Immature natural killer cell (primary cell): ENCODE measurements around the gene ANO2. TPM values are rescaled to one million over a fixed set of nuclear protein-coding genes. Genes with fewer than 3 reads are reported as not detected.

Experiments
- DNase-seq, 3 donors: peaks; one replicate each; pipeline ENCODE4 v3.0.0; 2022; ENCODE audit warnings: mixed read lengths in 1 of 3
- H3K27ac Mint-ChIP-seq, 6 donors: one replicate each; pipeline ENCODE4 v1.8.0; 2020; ENCODE audit warnings: mixed read lengths in 6 of 6, mild to moderate bottlenecking in 5 of 6, inconsistent platforms in 4 of 6, moderate library complexity in 3 of 6
- H3K27me3 Mint-ChIP-seq, 3 donors: one replicate each; pipeline ENCODE4 v1.8.0; 2020 to 2021; ENCODE audit warnings: low read depth in 3 of 3, mild to moderate bottlenecking in 3 of 3, mixed read lengths in 3 of 3, moderate library complexity in 3 of 3, inconsistent platforms in 1 of 3
- H3K36me3 Mint-ChIP-seq, 3 donors: one replicate each; pipeline ENCODE4 v1.8.0; 2020; ENCODE audit warnings: mixed read lengths in 3 of 3, inconsistent platforms in 2 of 3, mild to moderate bottlenecking in 2 of 3
- H3K4me1 Mint-ChIP-seq, 2 donors: one replicate each; pipeline ENCODE4 v1.8.0; 2020; ENCODE audit warnings: inconsistent platforms in 2 of 2, mild to moderate bottlenecking in 2 of 2, mixed read lengths in 2 of 2, moderate library complexity in 1 of 2
- H3K4me3 Mint-ChIP-seq, 5 donors: one replicate each; pipeline ENCODE4 v1.8.0; 2020; ENCODE audit warnings: mild to moderate bottlenecking in 5 of 5, mixed read lengths in 5 of 5, inconsistent platforms in 3 of 5, moderate library complexity in 3 of 5
- H3K9me3 Mint-ChIP-seq, 6 donors: one replicate each; pipeline ENCODE4 v1.8.0; 2020; ENCODE audit warnings: mild to moderate bottlenecking in 6 of 6, mixed read lengths in 6 of 6, inconsistent platforms in 4 of 6, moderate library complexity in 3 of 6
- polyA plus RNA-seq, 3 donors: library from polyadenylated mRNA; unstranded; fragments of 300-500 nt; fragmentation: Illumina TruSeq; gene quantifications; one replicate each; pipeline ENCODE4 v1.2.3, GENCODE V29; 2021

Gene ANO2
- polyA plus RNA-seq, 3 donors from 2014 or later, result not detected

DNA sequence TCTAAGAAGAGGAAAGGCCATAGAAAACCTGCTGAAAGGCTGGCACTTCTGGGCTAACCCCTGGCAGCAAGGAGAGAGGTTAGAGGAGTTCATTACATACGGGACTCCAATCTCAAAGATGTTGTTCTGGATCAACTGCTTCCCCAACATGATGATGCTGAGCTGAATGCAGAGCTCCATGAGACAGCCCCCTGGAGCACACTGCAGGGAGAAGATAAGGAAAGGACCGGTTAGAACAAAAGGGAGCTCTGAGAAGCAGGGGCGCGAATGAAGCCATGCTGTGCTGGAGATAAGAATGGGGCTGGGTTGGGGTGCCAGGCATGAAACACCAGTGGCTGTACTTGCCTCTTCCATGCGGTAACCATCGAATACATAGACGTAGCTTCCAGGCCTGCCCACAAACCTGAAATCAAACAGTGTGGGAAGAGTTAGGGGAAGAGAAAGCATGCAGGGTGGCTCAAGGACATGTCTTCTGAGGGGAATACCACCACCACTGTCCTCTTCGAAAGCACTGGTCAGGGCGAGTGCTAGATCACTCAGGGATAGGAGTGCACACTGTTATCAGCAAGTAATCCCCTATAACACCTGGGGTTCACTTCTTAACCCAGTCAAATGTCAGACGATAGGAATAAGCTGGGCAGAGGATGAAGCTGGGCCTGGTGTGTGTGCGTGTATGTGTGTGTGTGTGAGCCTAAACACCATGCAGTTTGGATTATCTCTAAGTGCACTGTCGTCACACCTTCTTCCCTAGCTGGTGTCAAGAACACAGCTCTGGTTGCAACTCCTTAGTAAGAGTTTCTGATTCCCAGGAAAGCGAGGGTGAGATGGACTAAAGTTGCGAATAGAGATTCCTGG lies 332.3 kb downstream of the ANO2 start:
- Mint-ChIP-seq H3K36me3 (no peaks in the 10 kb centered on the region), H3K4me3 (no peak overlapping the region), H3K27me3 (no peaks in the 10 kb centered on the region), H3K4me1 (no peaks in the 10 kb centered on the region), H3K27ac (no peak overlapping the region), H3K9me3 (no peaks in the 10 kb centered on the region)
- DNase-seq, result no peak

- no peaks in the 10 kb centered on the region for H3K9me3 Mint-ChIP-seq
- no peaks in the 10 kb centered on the region for H3K4me1 Mint-ChIP-seq
- H3K36me3 Mint-ChIP-seq, result no peaks in the 10 kb centered on the region
- no peaks in the 10 kb centered on the region for H3K27me3 Mint-ChIP-seq
- H3K4me3 Mint-ChIP-seq, result no peak overlapping the region
- DNase-seq, result no peak
- H3K27ac Mint-ChIP-seq, result no peak overlapping the region
These were observed 333.9 kb downstream of the ANO2 start for GRCh38 chr12:5611162-5611561.

DNA sequence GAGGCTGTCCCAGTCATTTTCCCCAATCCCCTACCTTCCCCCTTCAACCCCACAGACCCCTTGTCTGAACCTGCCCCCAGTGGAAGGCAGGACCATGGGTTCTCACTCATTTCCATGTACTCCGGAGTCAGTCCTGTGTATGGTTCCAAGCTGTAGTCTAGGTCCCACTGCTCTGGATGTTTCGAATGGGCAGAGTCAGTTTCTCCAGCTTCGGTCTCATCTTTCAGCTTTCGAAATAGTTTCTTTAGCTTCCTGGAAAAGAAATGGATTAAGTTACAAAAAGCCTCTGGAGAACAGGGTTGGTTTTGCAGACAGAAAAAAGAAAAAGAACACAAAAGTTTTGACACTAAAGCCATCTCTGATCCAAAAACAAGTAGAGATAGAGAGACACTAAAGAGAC lies 345.7 kb downstream of the ANO2 start:
- Mint-ChIP-seq H3K4me1 (no peaks in the 10 kb centered on the region), H3K4me3 (no peak overlapping the region), H3K36me3 (no peaks in the 10 kb centered on the region), H3K27me3 (peaks cover 2 to 4% (median 3%) of the 10 kb centered on the region in 3 donors), H3K27ac (no peak overlapping the region), H3K9me3 (no peaks in the 10 kb centered on the region)
- no peak for DNase-seq

GRCh38 chr12:5593998-5594397 lies 351.1 kb downstream of the ANO2 start:
- Mint-ChIP-seq H3K27me3 (peaks cover 2 to 6% (median 4%) of the 10 kb centered on the region in 3 donors), H3K36me3 (no peaks in the 10 kb centered on the region), H3K4me1 (no peaks in the 10 kb centered on the region), H3K9me3 (peaks cover 0 to 2% (median 0%) of the 10 kb centered on the region in 6 donors), H3K27ac (no peak overlapping the region), H3K4me3 (no peak overlapping the region)
- DNase-seq, result no peak

GRCh38 chr12:5593086-5593485 lies 352.0 kb downstream of the ANO2 start:
- no peaks in the 10 kb centered on the region for H3K36me3 Mint-ChIP-seq
- peaks cover 2 to 6% (median 2%) of the 10 kb centered on the region in 3 donors for H3K27me3 Mint-ChIP-seq
- H3K4me3 Mint-ChIP-seq, result no peak overlapping the region

DNA sequence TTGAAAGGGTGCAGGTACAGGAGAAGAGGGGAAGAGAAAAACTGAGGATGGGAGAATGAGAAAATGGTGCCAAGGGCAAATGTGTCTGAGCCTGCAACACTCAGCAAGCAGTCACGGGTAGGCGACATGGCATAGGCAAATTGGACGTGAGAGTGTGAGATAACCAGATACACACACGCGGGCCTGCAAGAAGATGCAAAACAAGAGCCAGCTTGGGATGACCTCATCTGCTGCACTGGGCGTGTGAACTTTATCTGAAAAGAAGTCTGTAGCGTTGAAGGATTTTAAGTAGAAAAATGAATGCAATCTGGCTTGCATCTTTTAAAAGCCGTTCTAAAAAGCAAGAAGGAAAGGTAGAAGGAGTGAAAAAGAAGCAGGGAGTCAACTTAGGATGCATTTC lies 352.7 kb downstream of the ANO2 start:
- no peak for DNase-seq
- Mint-ChIP-seq H3K27ac (no peak overlapping the region), H3K36me3 (no peaks in the 10 kb centered on the region), H3K27me3 (peaks cover 0 to 6% (median 2%) of the 10 kb centered on the region in 3 donors), H3K4me3 (no peak overlapping the region), H3K9me3 (peaks cover 0 to 2% (median 0%) of the 10 kb centered on the region in 6 donors), H3K4me1 (no peaks in the 10 kb centered on the region)

More at GRCh38 chr12:5593086-5593485, 352.0 kb downstream of the ANO2 start:
- no peak for DNase-seq
- Mint-ChIP-seq H3K9me3 (peaks cover 0 to 2% (median 0%) of the 10 kb centered on the region in 6 donors), H3K4me1 (no peaks in the 10 kb centered on the region), H3K27ac (no peak overlapping the region)

DNA sequence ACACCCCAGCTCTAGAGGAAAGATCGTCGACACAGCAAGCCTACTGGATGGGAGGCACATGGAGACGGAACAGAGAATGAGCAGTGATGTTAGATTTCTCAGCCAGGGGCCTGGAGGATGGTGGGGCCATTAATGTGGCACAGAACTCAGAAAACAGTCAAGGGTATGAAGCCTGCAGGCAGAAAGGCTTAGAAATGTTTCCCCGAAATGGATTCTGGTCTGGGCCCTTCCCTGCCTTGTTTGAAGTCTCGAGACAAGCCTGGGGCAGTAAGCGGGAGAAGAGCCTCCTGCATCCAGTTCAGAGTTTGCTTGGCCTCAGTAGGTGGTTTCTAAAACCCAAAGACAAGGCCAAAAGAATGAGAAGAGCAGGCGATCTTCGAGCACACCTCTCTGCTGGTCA lies 354.7 kb downstream of the ANO2 start:
- H3K4me3 Mint-ChIP-seq, result no peak overlapping the region
- H3K27me3 Mint-ChIP-seq, result peaks cover 0 to 6% (median 0%) of the 10 kb centered on the region in 3 donors
- no peaks in the 10 kb centered on the region for H3K36me3 Mint-ChIP-seq
- H3K27ac Mint-ChIP-seq, result no peak overlapping the region
- H3K9me3 Mint-ChIP-seq, result peaks cover 0 to 2% (median 0%) of the 10 kb centered on the region in 6 donors
- H3K4me1 Mint-ChIP-seq, result no peaks in the 10 kb centered on the region
- no peak for DNase-seq

- H3K9me3 Mint-ChIP-seq, result peaks cover 0 to 2% (median 0%) of the 10 kb centered on the region in 6 donors
- H3K27me3 Mint-ChIP-seq, result peaks cover 0 to 10% (median 0%) of the 10 kb centered on the region in 3 donors
- no peaks in the 10 kb centered on the region for H3K36me3 Mint-ChIP-seq
- no peak for DNase-seq
- H3K4me3 Mint-ChIP-seq, result no peak overlapping the region
- no peaks in the 10 kb centered on the region for H3K4me1 Mint-ChIP-seq
- no peak overlapping the region for H3K27ac Mint-ChIP-seq
These were observed 356.0 kb downstream of the ANO2 start for GRCh38 chr12:5589054-5589453.

DNA sequence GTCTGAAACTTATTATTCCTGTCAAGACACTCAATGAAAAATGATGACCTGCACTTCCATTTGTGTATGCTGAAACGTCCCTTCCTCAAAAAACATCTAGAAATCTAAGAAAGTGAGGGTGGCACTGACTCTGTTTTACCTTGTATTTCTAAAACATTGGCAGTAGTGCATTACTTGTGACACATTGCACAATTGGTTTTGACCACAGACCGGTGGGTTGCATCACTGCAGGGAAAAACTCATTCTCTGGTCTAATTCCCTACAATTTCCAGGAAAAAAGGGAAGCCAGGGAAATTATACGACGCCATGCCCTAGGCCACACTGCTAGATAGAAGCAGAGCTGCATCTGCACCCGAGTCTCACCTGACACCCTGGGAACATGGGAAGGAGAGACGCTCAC lies 356.5 kb downstream of the ANO2 start:
- Mint-ChIP-seq H3K4me1 (no peaks in the 10 kb centered on the region), H3K36me3 (no peaks in the 10 kb centered on the region), H3K27ac (no peak overlapping the region), H3K4me3 (no peak overlapping the region), H3K27me3 (peaks cover 0 to 10% (median 0%) of the 10 kb centered on the region in 3 donors), H3K9me3 (peaks cover 0 to 2% (median 0%) of the 10 kb centered on the region in 6 donors)
- DNase-seq, result no peak

DNA sequence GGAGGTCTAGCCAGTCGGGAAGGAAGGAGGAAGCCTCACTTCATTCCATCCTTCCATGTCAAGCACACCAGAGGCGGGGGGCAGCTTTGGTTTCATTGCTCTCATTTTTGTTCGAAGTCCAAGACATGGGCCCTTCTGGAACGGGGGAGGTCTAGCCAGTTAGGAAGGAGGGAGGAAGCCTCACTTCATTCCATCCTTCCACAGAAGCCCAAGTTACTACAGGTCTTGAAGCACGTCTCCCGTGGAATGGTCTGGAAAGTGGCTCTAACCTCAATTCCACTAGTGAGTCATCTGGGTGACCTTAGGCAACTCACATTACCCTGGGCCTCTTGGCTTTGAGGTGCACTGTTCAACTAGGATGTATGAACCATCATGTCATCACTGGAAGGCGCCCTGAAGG lies 356.9 kb downstream of the ANO2 start:
- no peaks in the 10 kb centered on the region for H3K36me3 Mint-ChIP-seq
- DNase-seq, result no peak
- H3K27ac Mint-ChIP-seq, result no peak overlapping the region
- peaks cover 0 to 2% (median 0%) of the 10 kb centered on the region in 6 donors for H3K9me3 Mint-ChIP-seq
- H3K4me3 Mint-ChIP-seq, result no peak overlapping the region
- peaks cover 0 to 10% (median 0%) of the 10 kb centered on the region in 3 donors for H3K27me3 Mint-ChIP-seq
- H3K4me1 Mint-ChIP-seq, result no peaks in the 10 kb centered on the region

DNA sequence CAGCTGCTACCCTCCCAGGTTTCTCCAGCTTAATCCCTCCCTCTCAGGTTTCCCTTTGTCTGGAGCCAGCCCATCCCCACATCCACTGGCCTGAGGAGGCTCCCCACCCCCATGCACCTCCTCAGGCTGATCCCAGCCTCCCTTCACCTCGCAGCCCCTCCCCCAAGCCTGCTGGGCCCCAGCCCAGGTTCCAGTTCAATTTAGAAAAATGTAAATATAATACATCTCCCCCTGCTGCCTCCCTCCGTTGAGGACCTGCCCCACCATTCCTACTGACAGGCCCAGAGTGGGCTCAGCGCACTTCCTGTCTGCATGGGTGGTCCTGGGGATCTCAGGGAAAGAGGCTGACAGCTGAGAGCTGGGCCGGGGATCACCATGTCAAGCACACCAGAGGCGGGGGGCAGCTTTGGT lies 357.3 kb downstream of the ANO2 start:
- Mint-ChIP-seq H3K27ac (no peak overlapping the region), H3K36me3 (no peaks in the 10 kb centered on the region)

DNA sequence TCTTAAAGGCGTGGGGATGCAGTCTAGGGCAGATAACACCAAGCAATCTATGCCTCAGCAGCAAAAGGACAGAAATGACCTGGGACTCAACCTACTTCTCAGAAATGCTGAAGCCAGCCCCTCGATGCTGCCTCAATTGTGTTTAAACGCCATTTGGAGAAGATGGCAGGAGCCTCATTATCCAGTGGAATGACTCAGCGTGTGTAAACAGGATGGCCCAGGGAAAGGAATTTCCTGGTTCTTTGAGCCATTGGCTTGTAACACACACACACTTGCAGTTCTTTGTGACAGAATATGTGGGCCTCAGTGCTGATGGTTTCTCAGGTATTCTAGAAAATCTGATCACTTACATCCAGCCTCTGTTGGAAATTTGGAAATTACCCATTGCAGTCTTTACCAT lies 358.9 kb downstream of the ANO2 start:
- Mint-ChIP-seq H3K27ac (no peak overlapping the region), H3K4me1 (no peaks in the 10 kb centered on the region), H3K27me3 (peaks cover 0 to 7% (median 0%) of the 10 kb centered on the region in 3 donors), H3K36me3 (no peaks in the 10 kb centered on the region), H3K4me3 (no peak overlapping the region), H3K9me3 (no peaks in the 10 kb centered on the region)
- no peak for DNase-seq

More for the DNA sequence above, 357.3 kb downstream of the ANO2 start:
- Mint-ChIP-seq H3K9me3 (peaks cover 0 to 2% (median 0%) of the 10 kb centered on the region in 6 donors), H3K4me3 (no peak overlapping the region), H3K4me1 (no peaks in the 10 kb centered on the region), H3K27me3 (peaks cover 0 to 10% (median 0%) of the 10 kb centered on the region in 3 donors)
- no peak for DNase-seq

- Mint-ChIP-seq H3K36me3 (no peaks in the 10 kb centered on the region), H3K27me3 (peaks cover 0 to 10% (median 0%) of the 10 kb centered on the region in 3 donors), H3K4me1 (no peaks in the 10 kb centered on the region), H3K27ac (no peak overlapping the region), H3K9me3 (no peaks in the 10 kb centered on the region), H3K4me3 (no peak overlapping the region)
- no peak for DNase-seq
These were observed 359.9 kb downstream of the ANO2 start for GRCh38 chr12:5585178-5585577.

GRCh38 chr12:5584412-5585175 lies 360.5 kb downstream of the ANO2 start:
- no peak for DNase-seq
- H3K9me3 Mint-ChIP-seq, result no peaks in the 10 kb centered on the region
- no peak overlapping the region for H3K4me3 Mint-ChIP-seq

More at GRCh38 chr12:5584412-5585175, 360.5 kb downstream of the ANO2 start:
- no peaks in the 10 kb centered on the region for H3K36me3 Mint-ChIP-seq
- peaks cover 0 to 15% (median 0%) of the 10 kb centered on the region in 3 donors for H3K27me3 Mint-ChIP-seq
- H3K4me1 Mint-ChIP-seq, result no peaks in the 10 kb centered on the region
- no peak overlapping the region for H3K27ac Mint-ChIP-seq
